HG03060 (cell line): ENCODE data around the gene TUT4.

ENCODE experiments used
- ATAC-seq: cut with Tn5 transposase; IDR thresholded peaks from one replicate; pipeline ENCODE4 v1.9.1; 2021; ENCODE audit warnings: low read depth, moderate number of reproducible peaks; ENCODE audit not compliant: unreplicated experiment

Gene TUT4

GRCh38 chr1:52473039-52473438 is 79.9 kb downstream of the TUT4 start:
- no peak for ATAC-seq

GRCh38 chr1:52472384-52472783 is 80.5 kb downstream of the TUT4 start:
- ATAC-seq, result no peak

- no peak for ATAC-seq
Observed at GRCh38 chr1:52469108-52469507, 83.8 kb downstream of the TUT4 start.

- ATAC-seq, result no peak
Observed at GRCh38 chr1:52463891-52464290, 89.0 kb downstream of the TUT4 start.

- no peak for ATAC-seq
Observed at GRCh38 chr1:52461821-52462220, 91.1 kb downstream of the TUT4 start.

- ATAC-seq, result no peak
Observed at GRCh38 chr1:52460694-52461093, 92.2 kb downstream of the TUT4 start.

GRCh38 chr1:52455686-52456085 is 97.2 kb downstream of the TUT4 start:
- ATAC-seq, result no peak

- ATAC-seq, result no peak
Observed at GRCh38 chr1:52454779-52455178, 98.1 kb downstream of the TUT4 start.

GRCh38 chr1:52454127-52454526 is 98.8 kb downstream of the TUT4 start:
- no peak for ATAC-seq

- no peak for ATAC-seq
Observed at GRCh38 chr1:52444463-52444862, 108.4 kb downstream of the TUT4 start.

GRCh38 chr1:52439976-52440375 is 112.9 kb downstream of the TUT4 start:
- no peak for ATAC-seq

- no peak for ATAC-seq
Observed at GRCh38 chr1:52436817-52437216, 116.1 kb downstream of the TUT4 start.

- no peak for ATAC-seq
Observed at GRCh38 chr1:52435650-52436049, 117.2 kb downstream of the TUT4 start.

GRCh38 chr1:52435211-52435610 is 117.7 kb downstream of the TUT4 start:
- no peak for ATAC-seq

GRCh38 chr1:52432807-52433206 is 120.1 kb downstream of the TUT4 start:
- ATAC-seq, result no peak

- no peak for ATAC-seq
Observed at GRCh38 chr1:52427152-52427551, 125.7 kb downstream of the TUT4 start.

GRCh38 chr1:52426371-52426770 is 126.5 kb downstream of the TUT4 start:
- ATAC-seq, result no peak

GRCh38 chr1:52424813-52425212 is 128.1 kb downstream of the TUT4 start:
- no peak for ATAC-seq

- no peak for ATAC-seq
Observed at GRCh38 chr1:52424231-52424636, 128.7 kb downstream of the TUT4 start.

- ATAC-seq, result no peak
Observed at GRCh38 chr1:52423771-52424170, 129.1 kb downstream of the TUT4 start.

GRCh38 chr1:52423055-52423454 is 129.8 kb downstream of the TUT4 start:
- ATAC-seq, result no peak

GRCh38 chr1:52420713-52421112 is 132.2 kb downstream of the TUT4 start:
- no peak for ATAC-seq

- no peak for ATAC-seq
Observed at GRCh38 chr1:52416811-52417210, 136.1 kb downstream of the TUT4 start.
